ENCODE data around the gene MYO18B. TPM values are rescaled to one million over a fixed set of nuclear protein-coding genes. Genes with fewer than 3 reads are reported as not detected.

Gene MYO18B
- total and polyA plus RNA-seq, 8 donors, result 0.05 to 0.47 (median 0.14) TPM

DNA sequence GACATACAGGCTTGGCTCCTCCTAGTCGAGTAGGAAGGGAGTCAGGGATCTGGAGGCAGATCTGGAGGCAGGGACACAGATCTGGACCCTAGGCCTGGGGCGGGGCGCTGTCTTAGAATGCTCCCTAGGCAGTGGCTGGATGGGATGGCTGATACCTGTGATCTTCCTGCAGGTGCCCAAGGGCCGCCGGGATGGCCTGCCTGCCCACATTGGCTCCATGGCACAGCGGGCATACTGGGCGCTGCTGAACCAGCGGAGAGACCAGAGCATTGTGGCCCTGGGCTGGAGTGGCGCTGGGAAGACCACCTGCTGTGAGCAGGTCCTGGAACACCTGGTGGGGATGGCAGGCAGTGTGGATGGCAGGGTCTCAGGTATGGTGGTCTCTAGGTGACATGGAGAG is 35.4 kb downstream of the MYO18B start:
- Histone ChIP-seq H3K4me1 (no peaks in the 10 kb centered on the region), H3K27me3 (no peaks in the 10 kb centered on the region), H3K27ac (no peak overlapping the region), H3K9me3 (no peaks in the 10 kb centered on the region), H3K4me3 (no peak overlapping the region), H3K36me3 (no peaks in the 10 kb centered on the region)
- no peak for DNase-seq
- ATAC-seq, result no peak
- intact Hi-C loops (cut with DNase I), result loop anchor here in 2 of 3 donors (10.0 kb wide), 2 partner anchors 313 to 323 kb away; no protein-coding TSS in a partner anchor
- FAIRE-seq, result no peak
- 71 to 80% methylated on average over 9 of the region's 9 CpGs for WGBS, 2 donors
- TF ChIP-seq, protein P1, sequence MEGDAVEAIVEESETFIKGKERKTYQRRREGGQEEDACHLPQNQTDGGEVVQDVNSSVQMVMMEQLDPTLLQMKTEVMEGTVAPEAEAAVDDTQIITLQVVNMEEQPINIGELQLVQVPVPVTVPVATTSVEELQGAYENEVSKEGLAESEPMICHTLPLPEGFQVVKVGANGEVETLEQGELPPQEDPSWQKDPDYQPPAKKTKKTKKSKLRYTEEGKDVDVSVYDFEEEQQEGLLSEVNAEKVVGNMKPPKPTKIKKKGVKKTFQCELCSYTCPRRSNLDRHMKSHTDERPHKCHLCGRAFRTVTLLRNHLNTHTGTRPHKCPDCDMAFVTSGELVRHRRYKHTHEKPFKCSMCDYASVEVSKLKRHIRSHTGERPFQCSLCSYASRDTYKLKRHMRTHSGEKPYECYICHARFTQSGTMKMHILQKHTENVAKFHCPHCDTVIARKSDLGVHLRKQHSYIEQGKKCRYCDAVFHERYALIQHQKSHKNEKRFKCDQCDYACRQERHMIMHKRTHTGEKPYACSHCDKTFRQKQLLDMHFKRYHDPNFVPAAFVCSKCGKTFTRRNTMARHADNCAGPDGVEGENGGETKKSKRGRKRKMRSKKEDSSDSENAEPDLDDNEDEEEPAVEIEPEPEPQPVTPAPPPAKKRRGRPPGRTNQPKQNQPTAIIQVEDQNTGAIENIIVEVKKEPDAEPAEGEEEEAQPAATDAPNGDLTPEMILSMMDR (IDR thresholded peaks at IDR 0.05), result no peak

DNA sequence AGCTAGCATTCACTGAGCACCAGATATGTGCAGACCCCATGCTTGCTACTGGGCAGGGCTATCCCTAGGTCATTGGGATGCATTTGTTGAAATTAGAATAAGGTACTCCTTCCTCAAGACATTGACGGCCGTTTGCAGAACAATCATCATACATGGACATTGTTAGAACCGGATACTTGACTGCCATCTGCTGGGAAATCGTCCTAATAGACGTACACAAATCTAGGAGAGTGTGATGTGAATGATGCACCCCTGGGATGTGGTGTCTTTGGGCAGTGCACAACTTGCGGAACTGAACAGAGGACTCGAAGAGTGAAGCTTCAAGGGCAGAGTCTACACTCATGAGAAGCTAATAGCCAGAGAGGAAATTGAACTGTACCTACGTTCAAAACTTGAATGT is 35.9 kb downstream of the MYO18B start:
- Histone ChIP-seq H3K9me3 (no peaks in the 10 kb centered on the region), H3K27me3 (no peaks in the 10 kb centered on the region), H3K27ac (no peak overlapping the region), H3K4me3 (no peak overlapping the region), H3K36me3 (no peaks in the 10 kb centered on the region), H3K4me1 (no peaks in the 10 kb centered on the region)
- TF ChIP-seq, protein P1 (IDR thresholded peaks at IDR 0.05), result no peak
- peak in 2 of 4 donors; percentile 29 to 43 for ATAC-seq
- 26 to 30% methylated on average over 8 of the region's 8 CpGs for WGBS, 2 donors
- DNase-seq, result no peak
- FAIRE-seq, result no peak
- intact Hi-C loops (cut with DNase I), result loop anchor here in 2 of 3 donors (10.0 kb wide), 2 partner anchors 313 to 323 kb away; no protein-coding TSS in a partner anchor

DNA sequence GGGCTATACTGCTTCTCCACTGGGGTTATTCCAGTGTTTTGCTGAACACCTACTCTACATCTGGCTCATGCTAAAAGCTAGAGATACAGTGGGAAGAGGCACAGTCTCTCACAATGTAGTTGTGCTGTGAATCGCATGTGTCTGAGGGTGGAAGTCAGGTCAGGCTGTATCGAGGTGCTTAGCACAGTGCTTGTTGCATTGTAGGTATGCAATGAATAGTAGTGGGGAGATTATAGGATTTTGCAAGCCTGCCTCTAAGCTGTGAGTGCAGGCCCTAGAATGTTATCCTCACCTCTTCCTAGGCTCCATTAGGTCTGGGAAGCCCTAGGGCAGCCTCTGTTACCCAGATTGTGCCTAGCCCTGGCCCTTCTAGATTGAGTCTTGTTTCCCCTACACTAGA is 37.4 kb downstream of the MYO18B start:
- TF ChIP-seq, protein P1 (IDR thresholded peaks at IDR 0.05), result no peak
- H3K27ac ChIP-seq, result no peak overlapping the region
- no peaks in the 10 kb centered on the region for H3K9me3 ChIP-seq
- intact Hi-C loops (cut with DNase I), result loop anchor here in 2 of 3 donors (10.0 kb wide), 2 partner anchors 315 to 325 kb away; no protein-coding TSS in a partner anchor
- ATAC-seq (no peak), FAIRE-seq (no peak), DNase-seq (no peak)
- no peaks in the 10 kb centered on the region for H3K36me3 ChIP-seq
- H3K4me1 ChIP-seq, result no peaks in the 10 kb centered on the region
- 77 to 78% methylated on average over 2 of the region's 2 CpGs for WGBS, 2 donors
- no peaks in the 10 kb centered on the region for H3K27me3 ChIP-seq
- H3K4me3 ChIP-seq, result no peak overlapping the region

DNA sequence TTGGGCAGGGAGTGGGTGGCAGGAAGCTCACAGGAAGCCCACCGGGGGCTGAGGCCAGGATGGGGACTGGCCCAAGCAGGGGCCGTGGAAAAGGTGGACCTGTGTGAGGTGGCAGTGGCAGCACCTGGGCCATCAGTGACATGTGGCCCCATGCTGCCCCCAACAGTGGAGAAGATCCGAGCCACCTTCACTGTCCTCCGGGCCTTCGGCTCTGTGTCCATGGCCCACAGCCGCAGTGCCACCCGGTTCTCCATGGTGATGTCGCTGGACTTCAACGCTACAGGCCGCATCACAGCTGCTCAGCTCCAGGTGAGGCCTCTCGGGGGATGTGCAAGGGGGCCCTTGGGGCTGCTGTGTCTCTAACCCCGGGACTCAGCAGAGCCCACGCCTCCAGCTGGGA is 37.9 kb downstream of the MYO18B start:
- H3K4me1 ChIP-seq, result no peaks in the 10 kb centered on the region
- 81 to 89% methylated on average over 12 to 13 of the region's 13 CpGs for WGBS, 2 donors
- FAIRE-seq, result no peak
- no peak overlapping the region for H3K27ac ChIP-seq
- no peak for ATAC-seq
- H3K27me3 ChIP-seq, result no peaks in the 10 kb centered on the region
- H3K4me3 ChIP-seq, result no peak overlapping the region
- H3K9me3 ChIP-seq, result no peaks in the 10 kb centered on the region
- DNase-seq, result no peak
- intact Hi-C loops (cut with DNase I), result loop anchor here in 2 of 3 donors (10.0 kb wide), 2 partner anchors 315 to 325 kb away; no protein-coding TSS in a partner anchor
- TF ChIP-seq, protein P1 (IDR thresholded peaks at IDR 0.05), result no peak
- H3K36me3 ChIP-seq, result no peaks in the 10 kb centered on the region

DNA sequence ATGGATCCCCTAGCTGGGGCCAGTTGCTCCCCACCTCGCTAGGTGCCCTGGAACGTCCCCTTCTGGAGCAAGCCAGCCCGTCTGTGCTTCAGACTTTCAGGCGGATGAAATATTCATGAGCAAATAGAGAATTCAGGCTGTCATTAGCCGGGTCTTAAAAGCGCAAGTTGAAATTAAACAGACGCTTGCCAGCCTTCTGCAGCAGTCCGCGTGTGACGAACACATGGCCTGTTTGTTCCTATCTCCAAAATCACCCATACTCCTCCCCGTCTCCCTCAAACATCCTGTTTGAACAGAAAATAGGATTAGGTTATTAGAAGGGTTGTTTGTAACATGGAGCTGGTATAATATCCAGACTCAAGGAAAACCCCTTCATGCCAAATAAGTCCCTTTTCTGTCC is 38.7 kb downstream of the MYO18B start:
- Histone ChIP-seq H3K9me3 (no peaks in the 10 kb centered on the region), H3K4me3 (no peak overlapping the region), H3K27me3 (no peaks in the 10 kb centered on the region), H3K36me3 (no peaks in the 10 kb centered on the region), H3K27ac (no peak overlapping the region), H3K4me1 (no peaks in the 10 kb centered on the region)
- FAIRE-seq, result no peak
- 32 to 36% methylated on average over 11 of the region's 11 CpGs for WGBS, 2 donors
- no peak for DNase-seq
- peak in 2 of 4 donors; percentile 24 to 46 for ATAC-seq
- intact Hi-C loops (cut with DNase I), result no loop called here
- TF ChIP-seq, protein P1 (IDR thresholded peaks at IDR 0.05), result no peak
